ENCODE measurements around the gene NOS1AP. TPM values are rescaled to one million over a fixed set of nuclear protein-coding genes. Genes with fewer than 3 reads are reported as not detected.

The NOS1AP gene
- total and polyA plus RNA-seq, 9 donors: 0.50 to 4.4 (median 1.5) TPM

GRCh38 chr1:162292422-162292849 is 222.9 kb downstream of the NOS1AP start:
- WGBS, 3 donors: 51 to 55% (median 53%) methylated on average over 2 of the region's 2 CpGs
- no peak overlapping the region for H3K27ac ChIP-seq
- no peaks in the 10 kb centered on the region for H3K36me3 ChIP-seq
- intact Hi-C loops (cut with DNase I): no loop called here
- DNase-seq: no peak
- TF ChIP-seq EP300 (IDR thresholded peaks at IDR 0.05) (no peak), POLR2A (IDR thresholded peaks at IDR 0.05) (no peak), CTCF (IDR thresholded peaks at IDR 0.05) (no peak)
- H3K4me3 ChIP-seq: no peak overlapping the region
- no peaks in the 10 kb centered on the region for H3K4me1 ChIP-seq (ENCODE audit: insufficient read depth)
- no peaks in the 10 kb centered on the region for H3K27me3 ChIP-seq
- H3K9me3 ChIP-seq: no peaks in the 10 kb centered on the region

- Histone ChIP-seq H3K4me1 (ENCODE audit: insufficient read depth) (no peaks in the 10 kb centered on the region), H3K27me3 (no peaks in the 10 kb centered on the region), H3K4me3 (no peak overlapping the region), H3K27ac (no peak overlapping the region), H3K36me3 (no peaks in the 10 kb centered on the region), H3K9me3 (no peaks in the 10 kb centered on the region)
- WGBS, 3 donors: 73 to 83% (median 75%) methylated on average over 5 of the region's 5 CpGs
- TF ChIP-seq POLR2A (IDR thresholded peaks at IDR 0.05): no peak
- TF ChIP-seq CTCF (IDR thresholded peaks at IDR 0.05): no peak
- no peak for TF ChIP-seq EP300 (IDR thresholded peaks at IDR 0.05)
- no peak for DNase-seq
- intact Hi-C loops (cut with DNase I): no loop called here
Measured at GRCh38 chr1:162293073-162293692, 223.7 kb downstream of the NOS1AP start.

- no peak for TF ChIP-seq CTCF (IDR thresholded peaks at IDR 0.05)
- TF ChIP-seq POLR2A (IDR thresholded peaks at IDR 0.05): no peak
- TF ChIP-seq EP300 (IDR thresholded peaks at IDR 0.05): no peak
- intact Hi-C loops (cut with DNase I): no loop called here
- no peaks in the 10 kb centered on the region for H3K27me3 ChIP-seq
- H3K27ac ChIP-seq: no peak overlapping the region
- DNase-seq: no peak
- H3K9me3 ChIP-seq: no peaks in the 10 kb centered on the region
- H3K36me3 ChIP-seq: no peaks in the 10 kb centered on the region
- 71 to 79% (median 73%) methylated on average over 3 of the region's 3 CpGs for WGBS, 3 donors
- no peaks in the 10 kb centered on the region for H3K4me1 ChIP-seq (ENCODE audit: insufficient read depth)
- no peak overlapping the region for H3K4me3 ChIP-seq
Measured at GRCh38 chr1:162294015-162294414, 224.5 kb downstream of the NOS1AP start.

GRCh38 chr1:162297208-162297607 is 227.7 kb downstream of the NOS1AP start:
- Histone ChIP-seq H3K27me3 (no peaks in the 10 kb centered on the region), H3K27ac (no peak overlapping the region), H3K9me3 (no peaks in the 10 kb centered on the region), H3K4me3 (no peak overlapping the region), H3K4me1 (ENCODE audit: insufficient read depth) (no peaks in the 10 kb centered on the region), H3K36me3 (no peaks in the 10 kb centered on the region)
- TF ChIP-seq CTCF (IDR thresholded peaks at IDR 0.05): no peak
- TF ChIP-seq POLR2A (IDR thresholded peaks at IDR 0.05): no peak
- no peak for TF ChIP-seq EP300 (IDR thresholded peaks at IDR 0.05)
- DNase-seq: no peak
- 84 to 85% (median 85%) methylated on average over 4 of the region's 4 CpGs for WGBS, 3 donors
- intact Hi-C loops (cut with DNase I): no loop called here

All from ovary (tissue), 9 donors.